B cell (primary cell): ENCODE data around the gene MPDU1. TPM values are rescaled to one million over a fixed set of nuclear protein-coding genes. Genes with fewer than 3 reads are reported as not detected.

Experiments
- ATAC-seq: fragments of 200-7000 bp; cut with Tn5 transposase; one replicate; pipeline ENCODE4 v1.10.0; 2021; ENCODE audit warnings: low read depth, mild to moderate bottlenecking, moderate number of reproducible peaks, moderate library complexity
- CTCF ChIA-PET: fragments of 350-600 bp; sonication (Branson Sonifier 250); formaldehyde crosslinking; loops from one replicate; lab custom pipeline; 2021; ENCODE audit warnings: antibody characterized with exemption, inconsistent platforms; lab: Charles Lee
- POLR2A ChIA-PET: fragments of 350-600 bp; sonication (Branson Sonifier 250); formaldehyde crosslinking; loops from one replicate; lab custom pipeline; 2021; ENCODE audit warnings: antibody characterized with exemption; lab: Charles Lee
- DNase-seq: peaks from one replicate; pipeline ENCODE4 v3.0.0; 2013
- H2AFZ ChIP-seq: 2 replicates; pipeline ENCODE4 v1.6.1; 2012; ENCODE audit warnings: mild to moderate bottlenecking, low read depth, low read length; ENCODE audit not compliant: insufficient read depth, poor library complexity, severe bottlenecking
- H3K27ac ChIP-seq, 2 donors: 1 replicate in 1 of 2; 2 replicates in 1 of 2; pipeline ENCODE4 v1.5.1; 2012 to 2013; ENCODE audit warnings: low read length in 2 of 2, mild to moderate bottlenecking in 2 of 2, moderate library complexity in 1 of 2
- H3K27me3 ChIP-seq, 4 experiments: fragments of 200-600 bp in 1 of 4; sonication (generic) in 1 of 4; replicated peaks in 1 of 4; 1 replicate in 2 of 4; 2 replicates in 2 of 4; pipeline versions ENCODE4 v1.6.1 to v1.7.0; 2013 to 2016; ENCODE audit warnings: low read length in 3 of 4, mild to moderate bottlenecking in 2 of 4, mixed read lengths in 1 of 4, moderate library complexity in 1 of 4; ENCODE audit not compliant: insufficient read depth in 4 of 4, control insufficient read depth in 3 of 4; ENCODE audit errors: control extremely low read depth in 1 of 4
- H3K36me3 ChIP-seq, 2 experiments: replicated peaks in 1 of 2; 1 replicate in 1 of 2; 2 replicates in 1 of 2; pipeline versions ENCODE4 v1.6.1 to v1.7.1; 2013; ENCODE audit warnings: low read length in 1 of 2; ENCODE audit not compliant: insufficient read depth in 2 of 2, control insufficient read depth in 1 of 2; ENCODE audit errors: control extremely low read depth in 1 of 2, extremely low read depth in 1 of 2
- H3K4me1 ChIP-seq, 2 donors: fragments of 200-600 bp in 1 of 2; sonication (generic) in 1 of 2; 1 replicate in 1 of 2; 2 replicates in 1 of 2; pipeline versions ENCODE4 v1.5.1 to v1.6.1; 2013 to 2017; ENCODE audit warnings: low read length in 2 of 2; ENCODE audit not compliant: control insufficient read depth in 2 of 2, insufficient read depth in 2 of 2
- H3K4me2 ChIP-seq: replicated peaks from 2 replicates; pipeline ENCODE3; 2012; ENCODE audit warnings: mild to moderate bottlenecking, low read depth, low read length; ENCODE audit not compliant: poor library complexity, severe bottlenecking
- H3K4me3 ChIP-seq, 5 experiments: fragments of 200-600 bp in 1 of 5; sonication (generic) in 1 of 5; 1 replicate in 3 of 5; 2 replicates in 2 of 5; pipeline versions ENCODE4 v1.5.1 to v1.7.0; 2011 to 2016; ENCODE audit warnings: low read length in 4 of 5, mild to moderate bottlenecking in 4 of 5, low read depth in 2 of 5, control low read depth in 1 of 5, moderate library complexity in 1 of 5; ENCODE audit not compliant: insufficient read depth in 1 of 5; ENCODE audit errors: control extremely low read depth in 1 of 5, extremely low read depth in 1 of 5
- H3K79me2 ChIP-seq: fragments of 200-600 bp; sonication (generic); one replicate; pipeline ENCODE4 v1.6.0; 2016; ENCODE audit warnings: low read length; ENCODE audit not compliant: control insufficient read depth, insufficient read depth
- H3K9ac ChIP-seq: fragments of 200-600 bp; sonication (generic); 2 replicates; pipeline ENCODE4 v1.6.1; 2017; ENCODE audit warnings: mild to moderate bottlenecking, low read length, moderate library complexity
- H3K9me3 ChIP-seq, 3 donors: one replicate each; pipeline versions ENCODE4 v1.6.1 to v1.7.1; 2013; ENCODE audit warnings: low read length in 2 of 3; ENCODE audit not compliant: control insufficient read depth in 2 of 3, insufficient read depth in 1 of 3; ENCODE audit errors: control extremely low read depth in 1 of 3
- H4K20me1 ChIP-seq: 2 replicates; pipeline ENCODE4 v1.6.0; 2012; ENCODE audit warnings: mild to moderate bottlenecking, low read length; ENCODE audit not compliant: insufficient read depth, control insufficient read depth, poor library complexity, severe bottlenecking
- H3K27ac Mint-ChIP-seq: one replicate; pipeline ENCODE4 v1.8.0; 2021; ENCODE audit warnings: mixed read lengths
- H3K27me3 Mint-ChIP-seq: one replicate; pipeline ENCODE4 v1.8.0; 2021; ENCODE audit warnings: mixed read lengths
- H3K4me1 Mint-ChIP-seq: one replicate; pipeline ENCODE4 v1.8.0; 2021; ENCODE audit warnings: mixed read lengths
- H3K4me3 Mint-ChIP-seq: one replicate; pipeline ENCODE4 v1.8.0; 2021; ENCODE audit warnings: mixed read lengths
- H3K9me3 Mint-ChIP-seq: one replicate; pipeline ENCODE4 v1.8.0; 2022; ENCODE audit warnings: mixed read lengths; ENCODE audit not compliant: insufficient read depth
- EZH2 ChIP-seq: IDR thresholded peaks from 2 replicates; pipeline ENCODE4 v1.6.1; 2012; ENCODE audit warnings: borderline replicate concordance, low read depth, mild to moderate bottlenecking, moderate library complexity, low read length; ENCODE audit not compliant: insufficient read depth, poor library complexity, severe bottlenecking
- WGBS: methylation state at CpG from one replicate; pipeline ENCODE4 v1.1.5; 2013; ENCODE audit warnings: missing lambda C conversion rate; ENCODE audit not compliant: insufficient coverage; 5-methylcytosine and 5-hydroxymethylcytosine counted together
- intact Hi-C: fragments of 100-400 bp; cut with micrococcal nuclease; formaldehyde crosslinking; loops from one replicate; pipeline ENCODE4 v1.10.0; 2022
- polyA plus RNA-seq: library from polyadenylated mRNA; depleted of rRNA; stranded (reverse); fragments of >200 nt; gene quantifications from 2 replicates; pipeline ENCODE4 v1.2.3, GENCODE V29; 2012
- total RNA-seq, 2 donors: library from RNA; stranded (reverse); fragments of 120-200 nt in 1 of 2; gene quantifications; 1 replicate in 1 of 2; 2 replicates in 1 of 2; pipeline versions ENCODE4 v1.2.3 to v1.2.4, GENCODE V29; 2013 to 2022
- TF ChIP-seq, protein P1 (sequence below): fragments of 200-600 bp; IDR thresholded peaks from one replicate; pipeline ENCODE4 v1.8.0; 2022; ENCODE audit warnings: antibody characterized with exemption, mild to moderate bottlenecking

Gene MPDU1
- total and polyA plus RNA-seq, 2 donors (not counting 1 experiment from before 2014, with no cell fraction given), result 31.7 to 51.5 TPM

DNA sequence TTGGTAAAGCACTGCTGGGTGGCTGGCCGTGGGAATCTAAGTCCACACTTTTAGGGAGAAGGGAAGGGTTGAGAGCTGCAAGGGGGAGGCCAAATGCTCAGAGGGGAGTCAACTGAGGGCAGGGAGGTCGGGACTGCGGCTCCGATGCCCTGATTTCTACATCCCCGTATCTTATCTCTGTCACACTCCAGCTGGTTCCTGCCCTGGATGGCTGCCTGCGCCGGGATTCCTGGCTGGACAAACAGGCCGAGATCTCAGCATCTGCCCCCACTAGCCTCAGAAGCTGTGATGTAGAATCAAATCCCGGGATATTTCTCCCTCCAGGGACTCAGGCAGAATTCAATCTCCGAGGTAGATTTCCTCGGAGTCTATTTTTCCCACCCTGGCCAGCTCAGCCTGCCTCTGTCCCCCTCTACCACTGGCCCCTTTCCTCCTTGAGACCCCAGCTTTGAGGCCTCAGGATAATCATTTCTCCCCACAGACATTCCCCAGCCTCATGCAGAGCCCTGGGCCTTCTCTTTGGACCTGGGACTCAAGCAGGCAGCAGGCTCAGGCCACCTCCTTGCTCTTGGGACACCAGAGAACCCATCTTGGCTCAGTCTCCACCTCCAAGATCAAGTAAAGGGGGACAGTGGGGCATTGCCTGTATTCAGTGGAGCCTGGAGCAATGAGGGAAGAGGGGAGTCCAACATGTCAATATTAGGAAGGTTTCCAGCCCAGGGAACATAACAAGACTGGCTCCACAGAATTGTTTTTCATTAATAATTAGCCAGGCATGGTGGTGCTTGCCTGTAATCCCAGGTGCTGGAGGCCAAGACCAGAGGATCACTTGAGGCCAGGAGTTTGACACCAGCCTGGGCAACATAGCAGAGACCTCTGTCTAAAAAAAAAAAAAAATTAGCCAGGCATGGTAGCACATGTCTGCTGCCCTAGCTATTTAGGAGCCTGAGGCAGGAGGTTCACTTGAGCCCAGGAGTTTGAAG, 48.0 kb downstream of the MPDU1 start:
- Mint-ChIP-seq H3K4me3 (no peak overlapping the region), H3K27ac (no peak overlapping the region), H3K9me3 (no peaks in the 10 kb centered on the region), H3K4me1 (peaks cover 11% of the 10 kb centered on the region), H3K27me3 (no peaks in the 10 kb centered on the region)
- Histone ChIP-seq H3K27me3 (no peaks in the 10 kb centered on the region), H4K20me1 (no peaks in the 10 kb centered on the region), H3K4me3 (no peak overlapping the region), H2AFZ (no peak overlapping the region), H3K79me2 (peaks cover 9% of the 10 kb centered on the region), H3K27ac (no peak overlapping the region), H3K9me3 (no peaks in the 10 kb centered on the region), H3K36me3 (no peaks in the 10 kb centered on the region), H3K4me2 (no peak overlapping the region), H3K9ac (no peak overlapping the region), H3K4me1 (peaks cover 5 to 10% of the 10 kb centered on the region in 2 donors)
- no peak for DNase-seq
- ChIA-PET CTCF (interaction anchor here (0.7 to 4.6 kb wide), 12 partner anchors 10 to 148 kb away, joined by 3 to 35 read pairs (median 5); partner anchors contain the start of genes ATP1B2, FXR2, SOX15 and TP53), POLR2A (no interaction called here)
- TF ChIP-seq EZH2, result no peak
- TF ChIP-seq, protein P1, sequence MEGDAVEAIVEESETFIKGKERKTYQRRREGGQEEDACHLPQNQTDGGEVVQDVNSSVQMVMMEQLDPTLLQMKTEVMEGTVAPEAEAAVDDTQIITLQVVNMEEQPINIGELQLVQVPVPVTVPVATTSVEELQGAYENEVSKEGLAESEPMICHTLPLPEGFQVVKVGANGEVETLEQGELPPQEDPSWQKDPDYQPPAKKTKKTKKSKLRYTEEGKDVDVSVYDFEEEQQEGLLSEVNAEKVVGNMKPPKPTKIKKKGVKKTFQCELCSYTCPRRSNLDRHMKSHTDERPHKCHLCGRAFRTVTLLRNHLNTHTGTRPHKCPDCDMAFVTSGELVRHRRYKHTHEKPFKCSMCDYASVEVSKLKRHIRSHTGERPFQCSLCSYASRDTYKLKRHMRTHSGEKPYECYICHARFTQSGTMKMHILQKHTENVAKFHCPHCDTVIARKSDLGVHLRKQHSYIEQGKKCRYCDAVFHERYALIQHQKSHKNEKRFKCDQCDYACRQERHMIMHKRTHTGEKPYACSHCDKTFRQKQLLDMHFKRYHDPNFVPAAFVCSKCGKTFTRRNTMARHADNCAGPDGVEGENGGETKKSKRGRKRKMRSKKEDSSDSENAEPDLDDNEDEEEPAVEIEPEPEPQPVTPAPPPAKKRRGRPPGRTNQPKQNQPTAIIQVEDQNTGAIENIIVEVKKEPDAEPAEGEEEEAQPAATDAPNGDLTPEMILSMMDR, result no peak
- 90% methylated on average over 11 of the region's 11 CpGs for WGBS
- intact Hi-C loops, result loop anchor here (1.0 kb wide), 1 partner anchor 57 kb away; the partner anchor contains the start of gene WRAP53
- no peak for ATAC-seq
